ENCODE data around the gene KCP.
"Not testable (repeated sequence)": the region's sequence is repeated elsewhere in the genome, so short reads cannot be mapped to it uniquely, and the experiment has no call there.

KCP gene

DNA sequence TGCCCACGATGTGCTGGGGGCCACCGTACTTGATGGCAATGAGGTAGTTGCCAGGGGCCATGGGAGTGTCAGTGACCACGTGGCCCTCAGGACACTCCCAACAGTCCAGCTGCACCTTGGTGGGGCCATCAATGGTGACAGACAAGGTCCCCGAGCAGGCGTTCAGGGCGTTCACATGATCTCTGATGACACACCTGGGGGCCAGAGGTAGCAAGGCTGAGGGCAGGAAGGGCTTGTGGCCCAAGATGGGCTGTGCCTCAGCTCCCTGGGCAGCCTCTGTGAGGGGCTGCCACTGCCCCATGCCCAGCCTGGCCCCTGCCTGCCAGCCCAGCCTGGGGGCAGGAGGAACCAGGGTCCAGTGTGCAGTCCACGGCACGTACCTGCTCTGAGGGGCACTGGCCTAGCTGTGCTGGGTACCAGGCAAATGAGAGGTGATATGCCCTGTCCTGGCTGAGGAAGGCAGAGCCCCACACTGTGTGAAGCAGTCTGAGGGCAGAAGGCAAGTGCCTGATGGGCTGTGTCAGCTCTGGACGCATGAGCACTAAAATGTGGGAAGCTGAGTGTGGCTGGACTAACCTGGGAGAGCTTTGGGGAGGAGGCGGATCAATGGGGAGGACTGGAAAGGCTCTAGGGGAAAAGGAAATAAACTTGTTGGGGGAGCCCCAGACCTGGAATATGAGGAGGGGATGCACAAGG is 3.5 kb upstream of the KCP start:
- Histone ChIP-seq H3K9ac (ENCODE audit: low read depth in 1 of 2, low read length in 2 of 2) (no peak overlapping the region), H3K36me3 (ENCODE audit: control insufficient read depth in 1 of 2, insufficient read depth in 2 of 2, low read length in 2 of 2) (no peaks in the 10 kb centered on the region), H3K4me1 (ENCODE audit: control insufficient read depth in 1 of 2, insufficient read depth in 2 of 2, low read length in 2 of 2) (peaks cover 11 to 14% of the 10 kb centered on the region in 2 donors), H3K4me3 (ENCODE audit: low read depth in 1 of 2, low read length in 2 of 2) (no peak overlapping the region), H3K27ac (ENCODE audit: low read depth, low read length) (no peak overlapping the region), H3K27me3 (ENCODE audit: control insufficient read depth in 1 of 2, insufficient read depth in 2 of 2, low read length in 2 of 2) (peaks cover 22 to 36% of the 10 kb centered on the region in 2 donors), H3K9me3 (ENCODE audit: control insufficient read depth in 1 of 2, low read length in 2 of 2) (no peaks in the 10 kb centered on the region)

DNA sequence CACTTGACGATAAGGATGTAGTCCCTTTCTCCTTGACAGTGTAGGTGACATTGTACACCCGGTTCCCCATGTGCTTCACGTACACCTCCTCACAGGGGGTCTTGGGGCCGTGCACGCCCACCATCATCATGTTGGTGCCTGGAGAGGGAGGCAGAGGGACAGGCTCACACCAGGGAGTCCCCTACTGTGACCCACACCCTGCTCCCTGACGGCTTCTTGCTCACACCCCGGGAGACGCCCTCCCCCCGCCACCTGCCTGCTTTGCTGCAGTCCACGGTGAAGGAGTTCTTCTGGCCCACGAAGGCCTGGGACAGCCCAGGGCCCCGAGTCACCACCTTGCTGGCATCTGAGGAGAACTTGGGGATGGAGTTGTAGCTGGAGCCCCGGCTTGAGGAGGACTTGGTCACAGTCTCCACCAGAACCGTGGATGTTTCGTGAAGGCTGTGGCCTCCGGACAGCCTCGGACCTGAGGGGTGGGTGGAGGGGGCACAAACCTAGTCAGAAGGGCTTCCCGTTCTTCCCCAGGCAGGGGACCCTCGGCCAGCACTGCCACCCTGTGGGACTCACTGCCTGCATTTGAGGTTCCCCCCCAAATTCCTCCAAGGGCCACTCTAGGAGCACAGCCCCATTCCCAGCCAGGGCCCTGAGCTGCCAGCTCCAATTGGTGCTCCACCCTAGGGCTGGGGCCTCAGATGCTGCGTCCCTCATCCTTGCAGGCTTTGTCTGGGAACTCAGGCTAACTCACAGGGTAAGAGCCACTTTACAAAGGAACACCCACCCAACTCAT is 2.4 kb upstream of the KCP start:
- H3K4me1 ChIP-seq (ENCODE audit: control insufficient read depth in 1 of 2, insufficient read depth in 2 of 2, low read length in 2 of 2), result peaks cover 11 to 14% of the 10 kb centered on the region in 2 donors
- not testable (repeated sequence) for H3K9me3 ChIP-seq (ENCODE audit: control insufficient read depth in 1 of 2, low read length in 2 of 2); H3K36me3 ChIP-seq (ENCODE audit: control insufficient read depth in 1 of 2, insufficient read depth in 2 of 2, low read length in 2 of 2); H3K4me3 ChIP-seq (ENCODE audit: low read depth in 1 of 2, low read length in 2 of 2); H3K9ac ChIP-seq (ENCODE audit: low read depth in 1 of 2, low read length in 2 of 2); H3K27ac ChIP-seq (ENCODE audit: low read depth, low read length)
- peaks cover 26 to 38% of the 10 kb centered on the region in 2 donors for H3K27me3 ChIP-seq (ENCODE audit: control insufficient read depth in 1 of 2, insufficient read depth in 2 of 2, low read length in 2 of 2)

DNA sequence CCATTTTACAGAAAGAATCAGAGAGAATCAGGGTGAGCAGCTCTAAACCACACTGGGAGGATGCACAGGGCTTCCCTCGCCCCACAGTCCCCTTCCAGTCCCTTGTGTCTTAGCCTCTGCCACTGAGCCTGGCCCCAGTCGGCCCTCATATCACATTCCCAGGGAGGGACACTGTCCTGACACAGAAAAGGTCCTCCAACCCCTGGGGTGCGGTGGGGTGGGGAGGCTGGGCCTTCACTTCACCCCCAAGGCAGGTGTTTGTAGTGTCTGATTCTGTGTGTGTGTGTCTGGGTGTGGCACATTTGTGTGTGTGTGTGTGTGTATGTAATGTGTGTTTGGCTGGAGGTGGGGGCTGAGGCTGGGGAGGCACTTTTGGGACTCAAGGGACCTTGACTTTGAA is 1.8 kb upstream of the KCP start:
- Histone ChIP-seq H3K4me3 (ENCODE audit: low read depth in 1 of 2, low read length in 2 of 2) (no peak overlapping the region), H3K4me1 (ENCODE audit: control insufficient read depth in 1 of 2, insufficient read depth in 2 of 2, low read length in 2 of 2) (peaks cover 11 to 14% of the 10 kb centered on the region in 2 donors), H3K9me3 (ENCODE audit: control insufficient read depth in 1 of 2, low read length in 2 of 2) (no peaks in the 10 kb centered on the region), H3K27me3 (ENCODE audit: control insufficient read depth in 1 of 2, insufficient read depth in 2 of 2, low read length in 2 of 2) (peaks cover 26 to 38% of the 10 kb centered on the region in 2 donors), H3K9ac (ENCODE audit: low read depth in 1 of 2, low read length in 2 of 2) (no peak overlapping the region), H3K36me3 (ENCODE audit: control insufficient read depth in 1 of 2, insufficient read depth in 2 of 2, low read length in 2 of 2) (no peaks in the 10 kb centered on the region), H3K27ac (ENCODE audit: low read depth, low read length) (no peak overlapping the region)

DNA sequence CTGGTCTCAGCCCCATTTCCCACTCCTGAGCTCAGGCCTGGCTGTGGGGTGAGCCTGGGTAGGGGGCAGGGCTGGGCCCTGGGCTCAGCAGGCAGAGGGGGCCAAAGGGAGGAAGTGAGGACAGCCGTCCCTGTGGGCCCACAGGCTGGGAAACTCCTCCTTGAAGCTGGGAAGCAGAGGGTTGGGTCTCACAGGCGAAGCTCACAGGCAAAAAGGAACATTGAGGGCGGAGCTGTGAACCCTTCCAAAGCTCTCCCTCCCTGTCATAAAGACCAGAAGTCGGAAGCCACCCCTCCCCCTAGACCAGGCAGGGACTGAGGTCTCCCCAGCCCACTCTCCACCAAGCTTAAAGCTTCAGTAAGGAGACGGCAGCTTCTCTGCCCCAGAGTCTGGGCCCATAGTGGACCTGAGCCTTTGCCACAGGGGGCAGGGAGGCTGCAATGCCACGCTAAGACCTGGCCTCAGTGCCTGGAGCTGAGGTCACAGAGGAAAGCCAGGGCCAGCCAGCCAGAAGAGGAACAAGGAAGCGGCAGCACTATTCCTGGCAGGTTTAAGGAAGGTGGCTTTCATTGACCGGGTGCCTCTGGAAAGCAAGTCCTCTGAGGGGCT is 1.0 kb upstream of the KCP start:
- H3K27ac ChIP-seq (ENCODE audit: low read depth, low read length), result peak overlapping the region; percentile 32
- H3K9me3 ChIP-seq (ENCODE audit: control insufficient read depth in 1 of 2, low read length in 2 of 2), result no peaks in the 10 kb centered on the region
- peaks cover 26 to 38% of the 10 kb centered on the region in 2 donors for H3K27me3 ChIP-seq (ENCODE audit: control insufficient read depth in 1 of 2, insufficient read depth in 2 of 2, low read length in 2 of 2)
- no peak overlapping the region for H3K9ac ChIP-seq (ENCODE audit: low read depth in 1 of 2, low read length in 2 of 2)
- H3K36me3 ChIP-seq (ENCODE audit: control insufficient read depth in 1 of 2, insufficient read depth in 2 of 2, low read length in 2 of 2), result no peaks in the 10 kb centered on the region
- H3K4me1 ChIP-seq (ENCODE audit: control insufficient read depth in 1 of 2, insufficient read depth in 2 of 2, low read length in 2 of 2), result peaks cover 11 to 14% of the 10 kb centered on the region in 2 donors
- no peak overlapping the region for H3K4me3 ChIP-seq (ENCODE audit: low read depth in 1 of 2, low read length in 2 of 2)

DNA sequence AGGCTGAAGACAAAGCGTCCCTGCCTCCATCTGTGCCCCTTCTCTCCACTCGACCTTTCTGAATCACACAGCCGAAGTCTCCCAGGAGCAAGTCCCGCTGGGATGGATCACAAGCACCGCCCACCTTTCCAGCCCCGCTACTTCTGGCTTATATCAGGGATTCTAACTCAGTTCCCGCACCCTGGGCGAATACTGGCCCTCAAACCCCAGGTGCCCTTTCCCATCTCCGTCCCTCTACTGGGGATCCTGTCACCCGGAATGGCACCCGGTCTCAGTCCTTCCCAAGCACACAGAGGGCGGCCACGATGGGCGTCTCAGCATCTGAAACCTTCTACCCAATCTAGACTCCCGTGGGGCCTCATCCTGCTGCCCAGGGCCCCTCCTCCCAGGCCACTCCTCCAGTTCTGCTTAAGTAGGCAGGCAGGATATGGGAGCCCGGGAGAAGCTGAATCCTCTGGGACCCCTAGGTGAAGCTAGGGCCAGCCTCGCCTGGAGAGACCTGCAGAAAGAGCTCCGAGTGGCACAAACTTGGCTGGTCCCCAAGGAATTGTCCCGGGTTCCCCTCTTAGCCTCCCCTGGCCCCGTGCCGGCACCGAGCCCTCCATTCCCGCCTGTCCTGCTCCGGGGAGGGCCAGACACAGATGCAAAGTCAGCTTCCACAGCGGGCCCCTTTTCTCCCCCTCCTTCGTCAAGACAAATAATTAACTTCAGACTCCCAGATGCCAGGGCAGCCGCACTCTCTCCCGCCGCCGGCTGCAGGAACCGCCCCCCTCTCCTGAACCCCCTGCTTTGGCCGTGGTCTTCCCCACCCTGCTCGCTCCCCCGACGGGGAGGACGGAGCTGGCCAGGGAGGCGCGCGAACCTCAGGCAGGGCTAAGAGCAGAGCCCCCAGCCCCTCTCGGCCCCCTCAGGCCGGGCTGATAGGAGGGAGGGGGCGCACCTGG is 612 bp downstream of the KCP start:
- Histone ChIP-seq H3K27me3 (ENCODE audit: control insufficient read depth in 1 of 2, insufficient read depth in 2 of 2, low read length in 2 of 2) (peaks cover 26 to 35% of the 10 kb centered on the region in 2 donors), H3K36me3 (ENCODE audit: control insufficient read depth in 1 of 2, insufficient read depth in 2 of 2, low read length in 2 of 2) (no peaks in the 10 kb centered on the region), H3K9me3 (ENCODE audit: control insufficient read depth in 1 of 2, low read length in 2 of 2) (no peaks in the 10 kb centered on the region), H3K9ac (ENCODE audit: low read depth in 1 of 2, low read length in 2 of 2) (no peak overlapping the region), H3K4me1 (ENCODE audit: control insufficient read depth in 1 of 2, insufficient read depth in 2 of 2, low read length in 2 of 2) (peaks cover 7 to 14% of the 10 kb centered on the region in 2 donors), H3K27ac (ENCODE audit: low read depth, low read length) (no peak overlapping the region), H3K4me3 (ENCODE audit: low read depth in 1 of 2, low read length in 2 of 2) (peak overlapping the region; percentile 23 to 36)

DNA sequence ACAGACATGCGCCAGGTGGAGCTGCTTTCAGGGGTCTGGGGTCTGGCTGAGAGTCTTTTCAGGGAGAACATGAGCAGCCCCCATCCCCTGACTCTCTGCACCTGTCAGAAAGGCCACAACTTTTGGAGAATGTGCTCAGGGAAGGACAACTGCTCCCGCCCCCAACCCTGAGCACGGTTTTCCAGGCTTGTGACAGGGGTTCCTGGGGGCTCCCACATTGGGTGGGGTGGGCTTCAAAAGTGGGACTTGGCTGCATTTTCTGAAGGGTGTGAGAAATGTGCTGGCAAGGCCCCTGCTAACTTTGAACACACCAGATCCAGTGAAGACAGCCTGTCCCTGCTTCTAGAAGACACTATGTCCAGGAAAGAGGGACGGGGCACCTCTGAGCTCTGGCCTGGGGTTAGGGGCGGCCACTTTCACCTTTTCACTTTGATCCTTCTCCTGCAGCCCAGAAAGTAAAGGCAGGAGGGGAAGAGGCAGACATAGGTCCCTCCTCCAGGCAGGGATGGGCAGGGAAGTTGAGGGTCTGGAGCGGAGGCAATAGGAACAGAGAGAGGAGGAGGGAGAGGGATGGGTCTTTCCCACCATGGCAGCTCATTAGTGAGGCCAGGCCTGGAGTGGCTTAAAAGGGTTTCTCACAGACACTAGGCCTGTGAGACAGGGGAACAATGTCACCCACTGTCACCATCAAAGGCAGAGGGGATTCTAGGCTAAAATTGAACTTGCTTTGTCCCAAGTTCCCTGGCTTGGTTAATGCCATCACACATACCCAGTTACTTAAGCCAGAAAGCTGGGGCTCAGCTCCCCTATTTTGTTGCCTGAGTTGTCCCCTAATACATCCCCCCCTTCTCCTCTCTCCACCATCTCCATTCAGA is 1.5 kb downstream of the KCP start:
- Histone ChIP-seq H3K4me1 (ENCODE audit: control insufficient read depth in 1 of 2, insufficient read depth in 2 of 2, low read length in 2 of 2) (peaks cover 7 to 9% of the 10 kb centered on the region in 2 donors), H3K36me3 (ENCODE audit: control insufficient read depth in 1 of 2, insufficient read depth in 2 of 2, low read length in 2 of 2) (no peaks in the 10 kb centered on the region), H3K27me3 (ENCODE audit: control insufficient read depth in 1 of 2, insufficient read depth in 2 of 2, low read length in 2 of 2) (peaks cover 21 to 26% of the 10 kb centered on the region in 2 donors), H3K9ac (ENCODE audit: low read depth in 1 of 2, low read length in 2 of 2) (no peak overlapping the region), H3K9me3 (ENCODE audit: control insufficient read depth in 1 of 2, low read length in 2 of 2) (no peaks in the 10 kb centered on the region), H3K27ac (ENCODE audit: low read depth, low read length) (no peak overlapping the region), H3K4me3 (ENCODE audit: low read depth in 1 of 2, low read length in 2 of 2) (no peak overlapping the region)

DNA sequence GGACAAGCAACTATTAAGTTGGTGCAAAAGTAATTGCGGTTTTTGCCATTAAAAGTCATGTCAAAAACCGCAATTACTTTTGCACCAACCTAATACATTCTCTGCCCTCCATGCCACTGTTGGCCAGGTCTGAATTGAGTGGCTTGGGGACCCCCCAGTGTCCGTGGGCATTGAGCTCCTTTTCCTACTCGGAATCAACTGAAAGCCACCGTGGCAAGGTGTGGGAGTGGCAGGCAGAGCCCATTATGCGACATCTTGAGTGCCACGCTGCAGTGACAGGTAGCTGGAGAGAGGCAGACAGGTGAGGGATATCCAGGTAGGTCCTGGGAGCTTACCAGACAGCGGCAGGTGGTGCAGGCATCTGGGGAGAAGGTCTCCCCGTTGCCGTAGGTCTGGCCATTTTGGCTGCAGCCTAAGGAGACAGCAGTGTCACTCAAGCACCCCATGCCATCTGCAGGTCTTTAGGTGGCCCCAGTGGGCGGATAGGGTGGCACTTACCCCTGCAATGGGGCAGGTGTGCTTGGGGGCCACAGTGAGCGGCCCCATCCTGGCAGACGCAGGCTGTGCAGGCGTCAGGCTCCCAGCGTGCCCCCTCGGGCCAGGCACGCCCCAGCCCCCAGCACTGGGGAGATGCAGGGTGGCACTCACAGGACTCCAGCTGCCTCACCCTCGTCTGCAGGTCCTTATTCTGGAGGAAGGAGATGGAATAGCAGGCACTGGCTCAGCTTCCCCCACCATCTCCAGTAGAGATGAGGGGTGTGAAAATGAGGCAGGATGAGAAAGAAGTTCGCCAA is 3.5 kb downstream of the KCP start:
- Histone ChIP-seq H3K9ac (ENCODE audit: low read depth in 1 of 2, low read length in 2 of 2) (no peak overlapping the region), H3K27ac (ENCODE audit: low read depth, low read length) (no peak overlapping the region), H3K4me3 (ENCODE audit: low read depth in 1 of 2, low read length in 2 of 2) (no peak overlapping the region), H3K4me1 (ENCODE audit: control insufficient read depth in 1 of 2, insufficient read depth in 2 of 2, low read length in 2 of 2) (peaks cover 9 to 10% of the 10 kb centered on the region in 2 donors), H3K27me3 (ENCODE audit: control insufficient read depth in 1 of 2, insufficient read depth in 2 of 2, low read length in 2 of 2) (peaks cover 19 to 24% of the 10 kb centered on the region in 2 donors), H3K36me3 (ENCODE audit: control insufficient read depth in 1 of 2, insufficient read depth in 2 of 2, low read length in 2 of 2) (no peaks in the 10 kb centered on the region), H3K9me3 (ENCODE audit: control insufficient read depth in 1 of 2, low read length in 2 of 2) (no peaks in the 10 kb centered on the region)

DNA sequence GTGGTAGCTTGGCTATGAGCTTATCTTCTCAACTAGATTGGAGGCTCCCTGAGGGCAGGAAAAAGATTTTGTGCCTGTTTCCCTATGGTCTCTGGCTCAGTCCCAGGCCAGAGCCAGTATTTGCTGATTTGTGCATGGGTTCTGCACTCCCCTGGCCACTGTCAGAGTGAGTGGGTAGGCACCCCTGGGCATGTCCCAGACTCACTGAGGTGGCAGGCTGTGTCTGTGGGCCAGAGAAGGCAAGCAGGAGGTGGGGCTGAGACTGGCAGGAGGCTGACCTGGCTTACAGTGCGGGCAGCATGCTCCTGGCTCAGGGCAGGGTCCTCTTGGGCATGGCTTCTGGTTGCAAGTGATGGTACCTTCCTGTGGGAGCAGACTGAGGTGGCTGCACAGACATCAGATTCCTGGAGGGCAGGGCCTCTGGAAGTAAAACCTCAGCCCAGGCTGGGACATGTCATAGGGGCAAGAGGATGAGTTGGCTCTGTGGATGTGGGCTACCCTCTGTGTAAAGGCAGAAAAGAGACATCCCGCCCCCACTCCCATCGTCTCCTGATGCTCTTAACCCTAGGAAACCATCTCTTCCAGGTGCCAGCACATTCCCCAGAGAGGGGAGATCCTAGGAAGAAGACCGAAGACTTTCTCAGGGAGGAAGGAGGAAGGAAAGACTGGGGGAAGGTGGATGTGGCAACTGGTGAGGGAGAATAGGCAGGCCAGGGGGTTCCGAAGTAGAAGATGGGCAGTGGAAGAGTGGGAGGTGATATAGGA is 4.3 kb downstream of the KCP start:
- Histone ChIP-seq H3K4me1 (ENCODE audit: control insufficient read depth in 1 of 2, insufficient read depth in 2 of 2, low read length in 2 of 2) (peaks cover 9 to 10% of the 10 kb centered on the region in 2 donors), H3K27me3 (ENCODE audit: control insufficient read depth in 1 of 2, insufficient read depth in 2 of 2, low read length in 2 of 2) (peaks cover 19 to 22% of the 10 kb centered on the region in 2 donors), H3K4me3 (ENCODE audit: low read depth in 1 of 2, low read length in 2 of 2) (no peak overlapping the region), H3K27ac (ENCODE audit: low read depth, low read length) (no peak overlapping the region), H3K9ac (ENCODE audit: low read depth in 1 of 2, low read length in 2 of 2) (no peak overlapping the region), H3K9me3 (ENCODE audit: control insufficient read depth in 1 of 2, low read length in 2 of 2) (no peaks in the 10 kb centered on the region), H3K36me3 (ENCODE audit: control insufficient read depth in 1 of 2, insufficient read depth in 2 of 2, low read length in 2 of 2) (no peaks in the 10 kb centered on the region)

Measured in duodenal mucosa (tissue), 2 donors.